ENCODE measurements around the gene AMELY. TPM values are rescaled to one million over a fixed set of nuclear protein-coding genes. Genes with fewer than 3 reads are reported as not detected.

The AMELY gene
- total and polyA plus RNA-seq, 10 of the 15 experiments (the other 5 are each of a cell fraction or from before 2014, with no cell fraction given) = not detected

DNA sequence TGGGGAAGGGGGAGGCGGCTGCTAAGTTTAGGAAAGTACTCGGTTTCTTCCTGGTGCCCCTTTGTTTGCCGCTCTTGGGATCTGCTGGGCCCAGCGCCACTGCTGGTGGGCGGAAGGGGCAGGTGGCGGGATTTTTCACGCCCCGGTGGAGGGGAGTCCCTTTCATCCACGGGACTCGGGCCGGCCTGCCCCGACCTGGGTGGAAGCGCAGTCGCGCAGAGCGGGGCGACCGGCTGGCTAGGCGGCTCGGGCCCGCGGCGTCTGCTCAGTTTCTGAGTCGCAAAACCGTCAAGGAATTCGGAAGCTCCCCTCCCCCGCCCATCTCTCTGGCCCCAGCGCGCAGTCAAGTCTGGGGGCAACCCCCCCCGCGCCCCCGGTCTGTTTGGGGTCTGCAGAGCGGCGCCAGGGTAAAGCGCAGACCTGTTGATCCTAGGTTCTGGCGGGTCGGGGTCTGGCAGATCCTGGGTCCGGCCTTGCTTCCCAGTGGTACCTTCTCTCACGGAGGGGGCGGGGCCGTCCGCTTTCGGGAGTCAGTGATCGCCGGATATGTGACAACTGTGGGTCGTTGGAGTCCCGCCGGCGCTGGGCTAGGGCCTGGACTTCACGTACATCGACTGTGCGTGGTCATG is at the start of gene AMELY (continued):
- TF ChIP-seq RELA (IDR thresholded peaks at IDR 0.05; ENCODE audit: borderline replicate concordance, partially characterized antibody) = no peak
- no peak for TF ChIP-seq GABPA (IDR thresholded peaks at IDR 0.05; ENCODE audit: low read depth)

DNA sequence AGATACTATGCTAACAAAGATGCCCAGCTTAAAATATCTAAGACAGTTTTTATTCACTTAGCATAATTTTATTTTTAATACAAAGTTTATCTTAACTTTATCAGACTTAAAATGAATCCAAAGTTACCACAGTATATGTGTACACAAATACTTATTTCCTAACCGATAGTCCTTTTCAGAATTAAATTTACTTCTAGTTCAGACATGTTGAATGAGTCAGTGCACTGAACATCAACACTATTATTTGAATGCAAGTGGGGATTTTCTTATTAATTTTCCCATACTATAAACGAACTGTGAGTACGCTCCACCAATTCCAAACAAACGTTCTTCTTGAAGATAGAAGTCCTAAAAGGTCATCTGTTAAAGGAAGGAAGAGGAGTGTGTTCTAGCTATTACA is 38.4 kb upstream of the AMELY start:
- no peak for ATAC-seq
- RAD21 ChIA-PET (ENCODE audit: unreplicated experiment) = no interaction called here
- SMC1A ChIA-PET (ENCODE audit: uncharacterized antibody, unreplicated experiment) = no interaction called here
- TF ChIP-seq LARP7 (IDR thresholded peaks at IDR 0.05) (no peak), RCOR1 (conservative IDR thresholded peaks at IDR 0.05; ENCODE audit: low read depth, low read length) (no peak), NR2C2 (IDR thresholded peaks at IDR 0.05; ENCODE audit: borderline replicate concordance, control insufficient read depth, insufficient read length, low read depth) (no peak), SMAD1 (IDR thresholded peaks at IDR 0.05; ENCODE audit: low read depth, partially characterized antibody) (no peak), NR2C1 (IDR thresholded peaks at IDR 0.05) (no peak), BACH1 (IDR thresholded peaks at IDR 0.05; ENCODE audit: borderline replicate concordance) (no peak), YY1 (IDR thresholded peaks at IDR 0.05; ENCODE audit: low read depth, low read length) (no peak)
- TF ChIP-seq, protein P1, sequence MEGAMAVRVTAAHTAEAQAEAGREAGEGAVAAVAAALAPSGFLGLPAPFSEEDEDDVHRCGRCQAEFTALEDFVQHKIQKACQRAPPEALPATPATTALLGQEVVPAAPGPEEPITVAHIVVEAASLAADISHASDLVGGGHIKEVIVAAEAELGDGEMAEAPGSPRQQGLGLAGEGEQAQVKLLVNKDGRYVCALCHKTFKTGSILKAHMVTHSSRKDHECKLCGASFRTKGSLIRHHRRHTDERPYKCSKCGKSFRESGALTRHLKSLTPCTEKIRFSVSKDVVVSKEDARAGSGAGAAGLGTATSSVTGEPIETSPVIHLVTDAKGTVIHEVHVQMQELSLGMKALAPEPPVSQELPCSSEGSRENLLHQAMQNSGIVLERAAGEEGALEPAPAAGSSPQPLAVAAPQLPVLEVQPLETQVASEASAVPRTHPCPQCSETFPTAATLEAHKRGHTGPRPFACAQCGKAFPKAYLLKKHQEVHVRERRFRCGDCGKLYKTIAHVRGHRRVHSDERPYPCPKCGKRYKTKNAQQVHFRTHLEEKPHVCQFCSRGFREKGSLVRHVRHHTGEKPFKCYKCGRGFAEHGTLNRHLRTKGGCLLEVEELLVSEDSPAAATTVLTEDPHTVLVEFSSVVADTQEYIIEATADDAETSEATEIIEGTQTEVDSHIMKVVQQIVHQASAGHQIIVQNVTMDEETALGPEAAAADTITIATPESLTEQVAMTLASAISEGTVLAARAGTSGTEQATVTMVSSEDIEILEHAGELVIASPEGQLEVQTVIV (IDR thresholded peaks at IDR 0.05; ENCODE audit: borderline replicate concordance, partially characterized antibody) = no peak
- TF ChIP-seq, protein P2, sequence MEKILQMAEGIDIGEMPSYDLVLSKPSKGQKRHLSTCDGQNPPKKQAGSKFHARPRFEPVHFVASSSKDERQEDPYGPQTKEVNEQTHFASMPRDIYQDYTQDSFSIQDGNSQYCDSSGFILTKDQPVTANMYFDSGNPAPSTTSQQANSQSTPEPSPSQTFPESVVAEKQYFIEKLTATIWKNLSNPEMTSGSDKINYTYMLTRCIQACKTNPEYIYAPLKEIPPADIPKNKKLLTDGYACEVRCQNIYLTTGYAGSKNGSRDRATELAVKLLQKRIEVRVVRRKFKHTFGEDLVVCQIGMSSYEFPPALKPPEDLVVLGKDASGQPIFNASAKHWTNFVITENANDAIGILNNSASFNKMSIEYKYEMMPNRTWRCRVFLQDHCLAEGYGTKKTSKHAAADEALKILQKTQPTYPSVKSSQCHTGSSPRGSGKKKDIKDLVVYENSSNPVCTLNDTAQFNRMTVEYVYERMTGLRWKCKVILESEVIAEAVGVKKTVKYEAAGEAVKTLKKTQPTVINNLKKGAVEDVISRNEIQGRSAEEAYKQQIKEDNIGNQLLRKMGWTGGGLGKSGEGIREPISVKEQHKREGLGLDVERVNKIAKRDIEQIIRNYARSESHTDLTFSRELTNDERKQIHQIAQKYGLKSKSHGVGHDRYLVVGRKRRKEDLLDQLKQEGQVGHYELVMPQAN (conservative IDR thresholded peaks at IDR 0.05) = no peak
- TF ChIP-seq, protein P3, sequence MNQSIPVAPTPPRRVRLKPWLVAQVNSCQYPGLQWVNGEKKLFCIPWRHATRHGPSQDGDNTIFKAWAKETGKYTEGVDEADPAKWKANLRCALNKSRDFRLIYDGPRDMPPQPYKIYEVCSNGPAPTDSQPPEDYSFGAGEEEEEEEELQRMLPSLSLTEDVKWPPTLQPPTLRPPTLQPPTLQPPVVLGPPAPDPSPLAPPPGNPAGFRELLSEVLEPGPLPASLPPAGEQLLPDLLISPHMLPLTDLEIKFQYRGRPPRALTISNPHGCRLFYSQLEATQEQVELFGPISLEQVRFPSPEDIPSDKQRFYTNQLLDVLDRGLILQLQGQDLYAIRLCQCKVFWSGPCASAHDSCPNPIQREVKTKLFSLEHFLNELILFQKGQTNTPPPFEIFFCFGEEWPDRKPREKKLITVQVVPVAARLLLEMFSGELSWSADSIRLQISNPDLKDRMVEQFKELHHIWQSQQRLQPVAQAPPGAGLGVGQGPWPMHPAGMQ (IDR thresholded peaks at IDR 0.05; ENCODE audit: borderline replicate concordance) = no peak
- TF ChIP-seq, protein P4, sequence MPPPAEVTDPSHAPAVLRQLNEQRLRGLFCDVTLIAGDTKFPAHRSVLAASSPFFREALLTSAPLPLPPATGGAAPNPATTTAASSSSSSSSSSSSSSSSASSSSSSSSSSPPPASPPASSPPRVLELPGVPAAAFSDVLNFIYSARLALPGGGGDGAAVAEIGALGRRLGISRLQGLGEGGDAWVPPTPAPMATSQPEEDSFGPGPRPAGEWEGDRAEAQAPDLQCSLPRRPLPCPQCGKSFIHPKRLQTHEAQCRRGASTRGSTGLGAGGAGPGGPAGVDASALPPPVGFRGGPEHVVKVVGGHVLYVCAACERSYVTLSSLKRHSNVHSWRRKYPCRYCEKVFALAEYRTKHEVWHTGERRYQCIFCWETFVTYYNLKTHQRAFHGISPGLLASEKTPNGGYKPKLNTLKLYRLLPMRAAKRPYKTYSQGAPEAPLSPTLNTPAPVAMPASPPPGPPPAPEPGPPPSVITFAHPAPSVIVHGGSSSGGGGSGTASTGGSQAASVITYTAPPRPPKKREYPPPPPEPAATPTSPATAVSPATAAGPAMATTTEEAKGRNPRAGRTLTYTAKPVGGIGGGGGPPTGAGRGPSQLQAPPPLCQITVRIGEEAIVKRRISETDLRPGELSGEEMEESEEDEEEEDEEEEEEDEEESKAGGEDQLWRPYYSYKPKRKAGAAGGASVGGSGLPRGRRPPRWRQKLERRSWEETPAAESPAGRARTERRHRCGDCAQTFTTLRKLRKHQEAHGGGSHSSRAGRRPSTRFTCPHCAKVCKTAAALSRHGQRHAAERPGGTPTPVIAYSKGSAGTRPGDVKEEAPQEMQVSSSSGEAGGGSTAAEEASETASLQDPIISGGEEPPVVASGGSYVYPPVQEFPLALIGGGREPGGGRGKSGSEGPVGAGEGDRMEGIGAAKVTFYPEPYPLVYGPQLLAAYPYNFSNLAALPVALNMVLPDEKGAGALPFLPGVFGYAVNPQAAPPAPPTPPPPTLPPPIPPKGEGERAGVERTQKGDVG (CRISPR knock-in tag; IDR thresholded peaks at IDR 0.05) = no peak

More for the DNA sequence above, 38.4 kb upstream of the AMELY start:
- H4K20me1 ChIP-seq (ENCODE audit: control insufficient read depth, insufficient read depth) = no peaks in the 10 kb centered on the region
- in situ Hi-C loops (cut with MboI) (no loop called here), intact Hi-C loops (cut with micrococcal nuclease; ENCODE audit: unreplicated experiment) (no loop called here)
- no peaks in the 10 kb centered on the region for H3K27me3 ChIP-seq (replicated peaks in 1 of 2; ENCODE audit: control insufficient read depth in 2 of 2, insufficient read depth in 2 of 2, low read length in 1 of 2)
- DNase-seq (ENCODE audit: low read depth, low spot score) (no peak), FAIRE-seq (no peak)
- BruUV-seq (replicated peaks) = no TSS peak
- no peaks in the 10 kb centered on the region for H3K36me3 ChIP-seq (ENCODE audit: control insufficient read depth in 2 of 2, insufficient read depth in 2 of 2, low read length in 1 of 2)
- H3K9ac ChIP-seq (ENCODE audit: control insufficient read depth, insufficient read depth, low read length) = no peak overlapping the region
- H3K4me3 ChIP-seq = no peak overlapping the region
- H3K27ac ChIP-seq (ENCODE audit: control insufficient read depth, insufficient read depth) = no peak overlapping the region
- H3K4me2 ChIP-seq (ENCODE audit: control insufficient read depth, insufficient read depth) = no peak overlapping the region
- H3K9me3 ChIP-seq (replicated peaks; ENCODE audit: control insufficient read depth, insufficient read depth, low read length) = no peaks in the 10 kb centered on the region
- no peaks in the 10 kb centered on the region for H3K4me1 ChIP-seq (ENCODE audit: control insufficient read depth, insufficient read depth, low read length)
- H3K79me2 ChIP-seq (ENCODE audit: control insufficient read depth, insufficient read depth, low read length) = no peaks in the 10 kb centered on the region
- H2AFZ ChIP-seq (ENCODE audit: control insufficient read depth, low read depth, low read length) = no peak overlapping the region
- POLR2A ChIA-PET = no interaction called here
- CTCF ChIA-PET = no interaction called here
- WGBS (ENCODE audit: insufficient coverage, insufficient replicate concordance, low lambda C conversion rate, missing lambda C conversion rate) = no CpG with 5 or more reads among the region's 4 CpGs
